OCI-LY3 (cell line): ENCODE measurements around the gene NCF1.
"Not testable (repeated sequence)": the region's sequence is repeated elsewhere in the genome, so short reads cannot be mapped to it uniquely, and the experiment has no call there.

Source experiments
- EZH2phosphoT487 ChIP-seq: fragments of 200-600 bp; shearing (Covaris generic); IDR thresholded peaks from 2 replicates; pipeline ENCODE4 v1.6.1; 2018; ENCODE audit warnings: antibody characterized with exemption, mixed run types, low read depth
- TF ChIP-seq, protein P1 (sequence below): fragments of 200-600, 300-600 bp; sonication (generic); IDR thresholded peaks from 2 replicates; pipeline ENCODE4 v1.5.1; 2014; ENCODE audit warnings: antibody characterized with exemption, low read length, low read depth

DNA sequence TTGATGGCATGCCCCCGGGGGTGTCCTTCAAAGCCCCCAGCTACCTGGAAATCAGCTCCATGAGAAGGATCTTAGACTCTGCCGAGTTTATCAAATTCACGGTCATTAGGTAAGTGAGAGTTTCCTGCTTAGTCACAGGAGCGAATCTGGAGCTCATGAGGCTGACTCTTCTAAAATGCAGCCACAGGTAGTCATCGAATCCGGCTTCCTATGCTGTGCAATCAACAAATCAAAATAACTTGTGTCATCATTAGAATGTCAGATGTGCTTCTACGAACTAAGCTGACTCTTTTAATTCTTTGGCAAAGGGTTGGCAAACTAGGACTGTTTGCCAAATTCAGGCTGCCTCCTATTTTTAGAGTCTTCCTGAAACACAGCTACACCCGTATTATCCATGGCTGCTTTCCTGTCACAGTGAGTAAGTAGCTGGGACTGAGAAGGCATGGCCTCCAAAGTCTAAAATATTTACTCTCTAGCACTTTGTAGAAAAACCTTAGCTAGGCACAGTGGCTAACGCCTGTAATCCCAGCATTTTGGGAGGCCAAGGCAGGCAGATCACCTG, 19.8 kb upstream of the NCF1 start:
- TF ChIP-seq, protein P1, sequence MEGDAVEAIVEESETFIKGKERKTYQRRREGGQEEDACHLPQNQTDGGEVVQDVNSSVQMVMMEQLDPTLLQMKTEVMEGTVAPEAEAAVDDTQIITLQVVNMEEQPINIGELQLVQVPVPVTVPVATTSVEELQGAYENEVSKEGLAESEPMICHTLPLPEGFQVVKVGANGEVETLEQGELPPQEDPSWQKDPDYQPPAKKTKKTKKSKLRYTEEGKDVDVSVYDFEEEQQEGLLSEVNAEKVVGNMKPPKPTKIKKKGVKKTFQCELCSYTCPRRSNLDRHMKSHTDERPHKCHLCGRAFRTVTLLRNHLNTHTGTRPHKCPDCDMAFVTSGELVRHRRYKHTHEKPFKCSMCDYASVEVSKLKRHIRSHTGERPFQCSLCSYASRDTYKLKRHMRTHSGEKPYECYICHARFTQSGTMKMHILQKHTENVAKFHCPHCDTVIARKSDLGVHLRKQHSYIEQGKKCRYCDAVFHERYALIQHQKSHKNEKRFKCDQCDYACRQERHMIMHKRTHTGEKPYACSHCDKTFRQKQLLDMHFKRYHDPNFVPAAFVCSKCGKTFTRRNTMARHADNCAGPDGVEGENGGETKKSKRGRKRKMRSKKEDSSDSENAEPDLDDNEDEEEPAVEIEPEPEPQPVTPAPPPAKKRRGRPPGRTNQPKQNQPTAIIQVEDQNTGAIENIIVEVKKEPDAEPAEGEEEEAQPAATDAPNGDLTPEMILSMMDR: not testable (repeated sequence)
- not testable (repeated sequence) for TF ChIP-seq EZH2phosphoT487
